Neural cell (in vitro differentiated cells): ENCODE measurements around the gene ANAPC2.

Source experiments
- CTCF ChIP-seq: fragments of 450-650 bp; IDR thresholded peaks from 2 replicates; pipeline ENCODE4 v1.5.1; 2014; ENCODE audit warnings: antibody characterized with exemption, mild to moderate bottlenecking, moderate library complexity; ENCODE audit not compliant: poor library complexity, severe bottlenecking
- EP300 ChIP-seq: fragments of 450-650 bp; conservative IDR thresholded peaks from 2 replicates; pipeline ENCODE4 v1.6.1; 2014; ENCODE audit warnings: antibody characterized with exemption, mild to moderate bottlenecking, moderate library complexity; ENCODE audit not compliant: poor library complexity, severe bottlenecking
- EZH2 ChIP-seq: fragments of 200-600, 300-800 bp; shearing (Covaris generic), sonication (generic); IDR thresholded peaks from 2 replicates; pipeline ENCODE4 v1.6.1; 2014; ENCODE audit warnings: antibody characterized with exemption, low read length, borderline replicate concordance, mild to moderate bottlenecking; ENCODE audit not compliant: insufficient read depth, poor library complexity, severe bottlenecking
- POLR2AphosphoS5 ChIP-seq: IDR thresholded peaks from 2 replicates; pipeline ENCODE4 v1.6.1; 2012
- RAD21 ChIP-seq: fragments of 450-650 bp; conservative IDR thresholded peaks from 2 replicates; pipeline ENCODE4 v1.6.1; 2014; ENCODE audit warnings: antibody characterized with exemption, mild to moderate bottlenecking, moderate library complexity

- TF ChIP-seq CTCF (no peak), POLR2AphosphoS5 (no peak), RAD21 (no peak), EZH2 (no peak), EP300 (no peak)
Observed at GRCh38 chr9:137232510-137232909, 44.1 kb upstream of the ANAPC2 start.
